ENCODE results near the gene CHCHD6.
A peak's percentile ranks its signal among the peaks of the same experiment; 100 is the strongest.

Gene CHCHD6

GRCh38 chr3:126946405-126946804 lies 242.4 kb downstream of the CHCHD6 start:
- DNase-seq = no peak

DNA sequence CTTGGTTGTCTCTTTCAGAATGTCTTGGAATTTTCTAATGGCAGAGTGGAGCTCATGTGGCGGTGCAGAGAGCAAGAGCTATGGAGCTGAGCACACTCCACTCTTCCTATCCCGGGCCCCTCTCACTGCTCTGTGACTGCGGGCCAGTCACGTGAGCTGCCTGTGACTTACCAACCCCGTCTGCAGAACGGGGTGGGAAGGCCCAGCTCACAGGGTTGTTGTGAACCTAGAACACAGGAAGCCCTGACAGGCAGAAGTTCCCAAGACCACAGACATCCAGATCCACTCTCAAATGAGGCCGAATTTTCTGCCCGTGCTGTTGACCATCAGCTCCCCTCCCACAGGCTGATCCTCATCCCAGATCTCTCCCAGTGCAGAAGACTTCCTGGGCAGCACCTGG lies 243.4 kb downstream of the CHCHD6 start:
- peak in 1 of 5 experiments; percentile 11 for DNase-seq

GRCh38 chr3:126948980-126949535 lies 245.0 kb downstream of the CHCHD6 start:
- DNase-seq = no peak

GRCh38 chr3:126951561-126951960 lies 247.5 kb downstream of the CHCHD6 start:
- DNase-seq = no peak

GRCh38 chr3:126952261-126952982 lies 248.4 kb downstream of the CHCHD6 start:
- no peak for DNase-seq

- DNase-seq = no peak
Measured at GRCh38 chr3:126952983-126953660, 249.1 kb downstream of the CHCHD6 start.

DNA sequence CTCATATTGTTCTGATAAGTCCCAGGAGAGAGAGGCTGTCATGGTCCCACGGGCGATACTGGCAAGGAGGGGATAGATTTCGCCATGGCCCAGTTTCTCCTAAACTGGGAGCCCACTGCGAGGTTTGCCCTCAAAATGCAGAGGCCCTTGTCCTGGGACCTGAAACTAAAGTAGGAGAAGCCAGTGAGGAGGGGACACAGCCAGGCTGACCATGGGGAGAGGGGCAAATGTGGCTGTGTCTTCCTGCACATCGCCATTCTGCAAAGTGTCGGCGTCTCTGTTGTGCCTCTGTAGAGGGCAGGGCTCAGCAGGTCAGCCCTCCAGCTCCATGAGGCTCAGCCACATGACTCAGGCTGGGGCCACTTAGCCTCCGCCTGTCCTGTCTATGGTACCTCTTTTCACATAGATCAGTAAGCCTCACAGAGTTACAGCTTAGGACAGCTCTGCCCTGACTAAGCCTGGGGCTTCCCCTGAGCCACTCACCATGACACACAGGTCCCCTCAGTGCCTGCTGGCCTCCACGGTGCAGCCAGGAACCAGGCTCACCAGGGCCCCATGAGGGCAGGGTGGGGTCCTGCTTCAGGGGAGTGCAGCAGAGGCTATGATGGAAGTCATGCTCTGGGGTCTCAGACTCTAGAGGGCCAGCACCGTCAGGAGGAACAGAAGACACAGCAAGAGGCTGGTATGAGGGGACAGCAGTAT lies 250.3 kb downstream of the CHCHD6 start:
- DNase-seq = no peak

- DNase-seq = no peak
Measured at GRCh38 chr3:126955004-126955790, 251.2 kb downstream of the CHCHD6 start.

GRCh38 chr3:126956361-126956760 lies 252.3 kb downstream of the CHCHD6 start:
- no peak for DNase-seq

GRCh38 chr3:126956866-126957650 lies 253.0 kb downstream of the CHCHD6 start:
- DNase-seq = no peak

- DNase-seq = no peak
Measured at GRCh38 chr3:126957776-126958637, 254.0 kb downstream of the CHCHD6 start.

GRCh38 chr3:126958638-126959085 lies 254.6 kb downstream of the CHCHD6 start:
- DNase-seq = no peak

GRCh38 chr3:126959136-126959920 lies 255.3 kb downstream of the CHCHD6 start:
- DNase-seq = no peak

DNA sequence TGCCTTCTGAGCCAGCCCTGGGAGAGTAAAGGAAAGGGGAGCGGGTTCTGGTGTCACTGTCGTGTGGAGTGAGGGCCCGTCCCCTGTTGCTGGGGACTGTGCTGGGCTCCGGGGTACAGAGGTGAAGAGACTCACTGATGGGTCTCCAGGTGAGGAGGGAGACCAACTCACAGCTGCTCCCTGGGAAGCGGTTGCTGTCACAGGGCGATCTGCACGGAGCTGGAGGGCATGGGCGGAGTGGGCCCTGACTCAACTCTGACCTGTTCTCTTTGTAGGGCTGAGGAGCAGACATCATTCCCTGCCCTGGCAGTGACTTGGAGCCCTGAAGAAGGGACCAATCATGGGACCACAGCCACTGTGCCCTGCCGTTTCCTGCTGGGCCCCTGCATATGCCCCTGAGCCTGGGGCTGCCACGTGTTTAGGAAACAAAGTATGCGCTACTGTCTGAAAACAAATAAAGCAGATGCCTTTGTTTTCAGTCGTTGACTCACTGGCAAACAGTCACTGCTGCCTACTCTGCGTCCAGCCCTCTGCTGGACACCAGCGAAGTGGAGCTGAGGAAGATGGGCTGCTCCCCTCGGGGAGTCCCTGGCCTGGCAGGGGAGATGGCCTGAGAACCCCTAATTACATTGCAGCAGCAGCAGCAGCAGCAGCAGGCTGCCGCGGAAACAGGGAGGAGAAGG lies 256.0 kb downstream of the CHCHD6 start:
- no peak for DNase-seq

DNA sequence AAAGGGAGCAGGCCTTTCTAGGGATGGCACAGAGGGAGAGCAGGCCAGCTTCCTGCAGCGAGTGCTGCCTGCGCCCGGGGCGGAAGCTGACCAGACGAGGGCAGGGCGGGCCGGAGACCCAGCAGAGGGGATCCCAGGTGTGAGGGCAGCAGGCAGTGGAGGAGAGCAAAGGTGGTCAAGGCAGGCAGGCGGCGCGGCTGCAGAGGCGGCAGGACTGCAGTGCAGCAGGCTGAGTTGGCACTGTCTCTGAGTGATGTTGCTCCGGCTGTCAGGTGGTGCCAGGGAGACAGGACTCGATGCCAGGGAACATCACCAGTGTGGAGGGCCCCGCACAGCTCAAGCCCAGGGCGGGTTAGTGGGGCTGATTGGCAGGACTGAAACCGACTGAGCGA lies 256.6 kb downstream of the CHCHD6 start:
- DNase-seq = no peak

DNA sequence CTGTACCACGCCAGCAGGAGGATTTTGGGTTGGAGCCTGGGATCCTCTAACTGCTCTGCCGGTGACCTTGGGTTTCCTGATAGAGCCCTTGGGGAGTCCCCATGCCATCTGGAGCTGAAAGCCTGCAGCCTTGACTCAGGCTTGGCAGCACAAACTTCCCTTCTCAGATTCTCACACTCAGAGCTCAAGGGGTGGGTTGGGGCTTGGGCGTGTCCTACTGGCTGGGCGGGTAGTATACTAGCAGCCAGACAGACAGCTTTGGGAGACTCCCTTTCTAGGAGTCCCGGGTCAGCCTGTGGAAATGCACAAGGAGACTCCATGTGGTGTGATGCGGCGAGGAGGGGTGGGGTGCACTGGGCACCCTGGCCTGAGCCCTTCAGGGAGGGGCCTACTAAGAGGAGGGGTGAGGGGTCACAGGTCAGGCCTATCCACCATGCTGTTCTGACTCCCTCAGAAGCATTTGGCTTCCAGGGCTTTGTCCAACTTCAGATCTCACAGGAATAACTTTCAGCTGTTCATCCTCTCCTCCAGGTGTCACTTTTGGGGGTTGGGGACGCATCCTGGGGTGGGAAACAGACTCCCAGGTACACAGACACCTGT lies 257.3 kb downstream of the CHCHD6 start:
- no peak for DNase-seq

GRCh38 chr3:126961791-126962461 lies 257.9 kb downstream of the CHCHD6 start:
- no peak for DNase-seq

DNA sequence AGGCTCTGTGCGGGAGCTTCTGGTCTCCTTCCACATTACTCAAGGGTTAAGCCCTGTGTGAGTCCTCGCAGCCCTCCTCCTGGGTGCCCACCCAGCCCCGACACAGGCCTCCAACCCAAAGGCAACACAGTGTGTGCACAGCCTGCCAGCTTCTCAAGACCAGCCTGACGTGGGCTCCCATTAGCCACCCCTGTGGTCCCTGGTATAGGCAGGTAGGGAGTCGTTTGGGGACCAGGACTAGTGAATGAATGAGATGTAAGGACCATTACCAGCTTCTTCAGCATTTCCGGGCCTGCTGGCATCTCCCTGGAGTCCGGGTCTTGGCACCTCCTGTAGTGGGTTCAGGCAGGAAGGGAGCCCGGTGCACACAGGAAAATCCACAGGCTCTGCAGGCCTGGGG lies 258.7 kb downstream of the CHCHD6 start:
- no peak for DNase-seq
